H1 (cell line): ENCODE data around the gene PILRB. TPM values are rescaled to one million over a fixed set of nuclear protein-coding genes. Genes with fewer than 3 reads are reported as not detected.
"Not testable (repeated sequence)": the region's sequence is repeated elsewhere in the genome, so short reads cannot be mapped to it uniquely, and the experiment has no call there.

Experiments
- CTCF ChIA-PET: fragments of 300-600 bp; sonication (Branson Sonifier 250); formaldehyde crosslinking; loops from one replicate; lab custom pipeline; 2021; ENCODE audit not compliant: partially characterized antibody; lab: Charles Lee
- POLR2A ChIA-PET: fragments of 300-600 bp; sonication (Branson Sonifier 250); formaldehyde crosslinking; loops from one replicate; lab custom pipeline; 2021; ENCODE audit warnings: inconsistent platforms; ENCODE audit not compliant: partially characterized antibody; lab: Charles Lee
- DNase-seq, 2 experiments: peaks; one replicate each; pipeline versions ENCODE4 v3.0.0 to v3.0.0-alpha.2; 2010 to 2022; ENCODE audit warnings: low spot score in 2 of 2, low read depth in 1 of 2, mixed read lengths in 1 of 2
- FAIRE-seq: peaks from 2 replicates; lab custom pipeline; 2011; peaks lifted over from hg19 to GRCh38; lab: Jason Lieb, UNC
- H2AFZ ChIP-seq: 2 replicates; pipeline ENCODE4 v1.8.1; 2012; ENCODE audit warnings: low read length, inconsistent platforms
- H2AK5ac ChIP-seq: 2 replicates; pipeline ENCODE4 v1.6.1; 2013; ENCODE audit warnings: low read depth, low read length
- H2BK120ac ChIP-seq: replicated peaks from 2 replicates; pipeline ENCODE3; 2013; ENCODE audit warnings: low read depth, low read length, inconsistent platforms
- H2BK12ac ChIP-seq: 2 replicates; pipeline ENCODE4 v1.6.1; 2013; ENCODE audit warnings: low read depth, low read length
- H2BK15ac ChIP-seq: 2 replicates; pipeline ENCODE4 v1.6.1; 2013; ENCODE audit warnings: low read length
- H2BK20ac ChIP-seq: 2 replicates; pipeline ENCODE4 v1.6.1; 2013; ENCODE audit warnings: low read length
- H2BK5ac ChIP-seq: 2 replicates; pipeline ENCODE4 v1.6.1; 2013; ENCODE audit warnings: low read depth, low read length
- H3K14ac ChIP-seq: 2 replicates; pipeline ENCODE4 v1.6.1; 2013; ENCODE audit warnings: inconsistent platforms; ENCODE audit not compliant: insufficient read length
- H3K18ac ChIP-seq: 2 replicates; pipeline ENCODE4 v1.6.1; 2013; ENCODE audit warnings: low read length; ENCODE audit errors: extremely low read depth
- H3K23ac ChIP-seq: 2 replicates; pipeline ENCODE4 v1.6.1; 2013; ENCODE audit warnings: inconsistent platforms; ENCODE audit not compliant: insufficient read length
- H3K23me2 ChIP-seq: 2 replicates; pipeline ENCODE4 v1.6.1; 2013; ENCODE audit warnings: low read depth, low read length
- H3K27ac ChIP-seq: 2 replicates; pipeline ENCODE4 v1.6.1; 2011; ENCODE audit warnings: low read depth, low read length, inconsistent platforms
- H3K27me3 ChIP-seq, 4 experiments: replicated peaks in 1 of 4; 1 replicate in 1 of 4; 2 replicates in 3 of 4; pipeline versions ENCODE4 v1.6.1 to v1.8.1; 2011 to 2013; ENCODE audit warnings: low read length in 3 of 4, mild to moderate bottlenecking in 3 of 4, inconsistent platforms in 2 of 4, mixed read lengths in 2 of 4, moderate library complexity in 1 of 4; ENCODE audit not compliant: control insufficient read depth in 3 of 4, insufficient read depth in 3 of 4; ENCODE audit errors: extremely low read depth in 1 of 4
- H3K36me3 ChIP-seq, 4 experiments: 2 replicates each; pipeline versions ENCODE4 v1.6.1 to v1.8.1; 2011 to 2013; ENCODE audit warnings: mild to moderate bottlenecking in 4 of 4, low read length in 3 of 4, moderate library complexity in 2 of 4, control low read depth in 1 of 4, inconsistent platforms in 1 of 4; ENCODE audit not compliant: insufficient read depth in 4 of 4, control insufficient read depth in 2 of 4
- H3K4ac ChIP-seq: replicated peaks from 2 replicates; pipeline ENCODE3; 2013; ENCODE audit warnings: low read length, low read depth, mixed read lengths, inconsistent platforms; ENCODE audit not compliant: insufficient read length
- H3K4me1 ChIP-seq, 4 experiments: replicated peaks in 1 of 4; 1 replicate in 1 of 4; 2 replicates in 3 of 4; pipeline versions ENCODE4 v1.6.1 to v1.8.1; 2011 to 2013; ENCODE audit warnings: low read length in 3 of 4, inconsistent platforms in 2 of 4, mixed read lengths in 1 of 4; ENCODE audit not compliant: insufficient read depth in 4 of 4, control insufficient read depth in 3 of 4
- H3K4me2 ChIP-seq, 2 experiments: 2 replicates each; pipeline versions ENCODE4 v1.6.1 to v1.8.1; 2011 to 2013; ENCODE audit warnings: low read depth in 2 of 2, low read length in 2 of 2, control low read depth in 1 of 2, inconsistent platforms in 1 of 2, mild to moderate bottlenecking in 1 of 2; ENCODE audit not compliant: insufficient read depth in 1 of 2
- H3K4me3 ChIP-seq, 4 experiments: fragments of 200-600, 300-600 bp in 1 of 4; sonication (generic), shearing (Covaris generic), sonication (Bioruptor Twin) in 1 of 4; 2 replicates each; pipeline versions ENCODE4 v1.5.1 to v1.8.1; 2011 to 2016; ENCODE audit warnings: low read length in 4 of 4, low read depth in 3 of 4, control low read depth in 2 of 4, inconsistent platforms in 2 of 4, mild to moderate bottlenecking in 2 of 4, mixed read lengths in 1 of 4, moderate library complexity in 1 of 4; ENCODE audit not compliant: insufficient read depth in 2 of 4; ENCODE audit errors: extremely low read depth in 1 of 4
- H3K56ac ChIP-seq: replicated peaks from 2 replicates; pipeline ENCODE3; 2013; ENCODE audit warnings: low read depth, mild to moderate bottlenecking, mixed read lengths, low read length, inconsistent platforms; ENCODE audit not compliant: insufficient read length
- H3K79me1 ChIP-seq: 2 replicates; pipeline ENCODE4 v1.6.1; 2013; ENCODE audit warnings: low read depth, low read length, control low read depth
- H3K79me2 ChIP-seq, 2 experiments: 2 replicates each; pipeline versions ENCODE4 v1.6.1 to v1.8.1; 2012 to 2013; ENCODE audit warnings: low read length in 2 of 2, mild to moderate bottlenecking in 2 of 2, inconsistent platforms in 1 of 2; ENCODE audit not compliant: insufficient read depth in 2 of 2, control insufficient read depth in 1 of 2
- H3K9ac ChIP-seq, 4 experiments: replicated peaks in 1 of 4; 1 replicate in 1 of 4; 2 replicates in 3 of 4; pipeline versions ENCODE4 v1.6.1 to v1.8.1; 2011 to 2013; ENCODE audit warnings: low read depth in 3 of 4, low read length in 3 of 4, control low read depth in 2 of 4, mild to moderate bottlenecking in 2 of 4, moderate library complexity in 2 of 4, inconsistent platforms in 1 of 4; ENCODE audit errors: extremely low read depth in 1 of 4
- H3K9me3 ChIP-seq, 2 experiments: 2 replicates each; pipeline versions ENCODE4 v1.6.1 to v1.8.1; 2012 to 2013; ENCODE audit warnings: mild to moderate bottlenecking in 2 of 2, moderate library complexity in 2 of 2, control low read depth in 1 of 2, inconsistent platforms in 1 of 2, low read depth in 1 of 2, low read length in 1 of 2, mixed read lengths in 1 of 2; ENCODE audit not compliant: insufficient read depth in 2 of 2
- H4K20me1 ChIP-seq, 2 experiments: replicated peaks in 1 of 2; 2 replicates each; pipeline versions ENCODE3 to v1.8.1; 2011 to 2013; ENCODE audit warnings: inconsistent platforms in 2 of 2, low read length in 2 of 2, mild to moderate bottlenecking in 1 of 2; ENCODE audit not compliant: insufficient read depth in 2 of 2, control insufficient read depth in 1 of 2
- H4K5ac ChIP-seq: 2 replicates; pipeline ENCODE4 v1.6.1; 2013; ENCODE audit warnings: low read length, low read depth, mixed read lengths, inconsistent platforms; ENCODE audit not compliant: insufficient read length
- H4K8ac ChIP-seq: 2 replicates; pipeline ENCODE4 v1.8.0; 2013; ENCODE audit warnings: mild to moderate bottlenecking, moderate library complexity, low read length, inconsistent platforms; ENCODE audit not compliant: insufficient read depth; ENCODE audit errors: extremely low read depth
- H4K91ac ChIP-seq: replicated peaks from 2 replicates; pipeline ENCODE3; 2013; ENCODE audit warnings: low read length, mixed read lengths, inconsistent platforms; ENCODE audit not compliant: insufficient read length
- RNF2 ChIP-seq: fragments of 200-900, 300-1000 bp; sonication (generic); IDR thresholded peaks from 2 replicates; pipeline ENCODE4 v1.7.1; 2016; ENCODE audit warnings: borderline replicate concordance, low read depth, mild to moderate bottlenecking, antibody characterized with exemption, low read length; ENCODE audit not compliant: poor library complexity, severe bottlenecking; ENCODE audit errors: missing control alignments
- SAP30 ChIP-seq: fragments of 300-600 bp; sonication (generic); IDR thresholded peaks from 2 replicates; pipeline ENCODE4 v1.7.1; 2012; ENCODE audit warnings: low read length, moderate library complexity, mild to moderate bottlenecking, inconsistent platforms; ENCODE audit not compliant: insufficient read depth, insufficient replicate concordance
- SIRT6 ChIP-seq: IDR thresholded peaks from one replicate; pipeline ENCODE4 v1.7.1; 2012; ENCODE audit warnings: low read length, inconsistent platforms
- SP2 ChIP-seq: IDR thresholded peaks from 2 replicates; pipeline ENCODE4 v1.6.1; 2012; ENCODE audit warnings: mild to moderate bottlenecking, low read length, inconsistent platforms
- TBP ChIP-seq: IDR thresholded peaks from 2 replicates; pipeline ENCODE4 v1.6.1; 2011; ENCODE audit warnings: low read depth, low read length, improper control_type of control experiment
- WGBS, 2 experiments: shearing (Covaris generic) in 1 of 2; methylation state at CpG; one replicate each; pipeline versions ENCODE4 v1.1.6 to v1.1.7; 2013 to 2015; ENCODE audit warnings: low lambda C conversion rate in 2 of 2, mixed read lengths in 2 of 2, inconsistent platforms in 1 of 2, low coverage in 1 of 2, missing lambda C conversion rate in 1 of 2; ENCODE audit not compliant: insufficient replicate concordance in 2 of 2, insufficient coverage in 1 of 2, insufficient read length in 1 of 2; ENCODE audit errors: extremely low coverage in 1 of 2, missing lambda C conversion rate in 1 of 2; 5-methylcytosine and 5-hydroxymethylcytosine counted together
- polyA plus RNA-seq, 7 experiments: library from polyadenylated mRNA; depleted of rRNA in 3 of 7; stranded (reverse) in 5 of 7; unstranded in 2 of 7; fragments of >200 nt in 5 of 7; fragments of 200-250 nt in 2 of 7; gene quantifications; 1 replicate in 5 of 7; 2 replicates in 1 of 7; 4 replicates in 1 of 7; pipeline versions ENCODE4 v1.2.1 to v1.2.3, GENCODE V29; 2011 to 2013; ENCODE audit warnings: missing spikeins in 2 of 7, mixed read lengths in 2 of 7
- total RNA-seq: library from RNA; stranded (reverse); fragmentation: NEBNext Ultra II Directional; extraction: Animal tissue kit (Norgen Biotek cat#: 25700); gene quantifications from 2 replicates; pipeline ENCODE4 v1.2.1, GENCODE V29; 2021

The PILRB gene
- total and polyA plus RNA-seq, 2 of the 8 experiments (the other 6 are each of a cell fraction or from before 2014, with no cell fraction given) = 32.2 to 49.9 TPM

- TF ChIP-seq SAP30 = no peak
- no peak for TF ChIP-seq RNF2
- no peak for TF ChIP-seq SP2
- TF ChIP-seq TBP = no peak
- TF ChIP-seq SIRT6 = no peak
Observed at GRCh38 chr7:100364480-100364879, 6.6 kb downstream of the PILRB start (continued).

- FAIRE-seq = not testable (repeated sequence)
Observed at GRCh38 chr7:100365998-100366367, 8.1 kb downstream of the PILRB start.

More at GRCh38 chr7:100365998-100366367, 8.1 kb downstream of the PILRB start:
- H3K4me2 ChIP-seq, H2BK120ac ChIP-seq, H4K8ac ChIP-seq, H2BK20ac ChIP-seq, H3K27ac ChIP-seq, H2BK12ac ChIP-seq, H3K4ac ChIP-seq, H2AK5ac ChIP-seq, H3K23ac ChIP-seq, H2BK15ac ChIP-seq, H3K79me1 ChIP-seq, H3K9ac ChIP-seq, H3K18ac ChIP-seq, H4K5ac ChIP-seq, H3K79me2 ChIP-seq, H3K9me3 ChIP-seq, H3K23me2 ChIP-seq, H4K91ac ChIP-seq, H3K14ac ChIP-seq, H4K20me1 ChIP-seq, H3K4me3 ChIP-seq, DNase-seq, H2AFZ ChIP-seq, H3K27me3 ChIP-seq, H3K56ac ChIP-seq: not testable (repeated sequence)
- Histone ChIP-seq H2BK5ac (0 out of 2 replicates have a peak overlapping the region, but pooled peaks have one; percentile 26), H3K4me1 (peaks cover 0 to 11% (median 7%) of the 10 kb centered on the region in 4 experiments; a peak in 6 of 7 replicates), H3K36me3 (peaks cover 11 to 48% (median 19%) of the 10 kb centered on the region in 4 experiments)
- ChIA-PET CTCF (interaction anchor here (1.2 to 1.4 kb wide), 2 partner anchors 18 to 35 kb away, joined by 3 read pairs; no protein-coding TSS in a partner anchor), POLR2A (interaction anchor here (0.7 to 2.5 kb wide), 9 partner anchors 10 to 108 kb away, joined by 3 to 12 read pairs (median 5); no protein-coding TSS in a partner anchor)
- 96% methylated on average over 7 of the region's 7 CpGs; no CpG with 5 or more reads in 1 of the 2 experiments for WGBS, 2 experiments
